HG02678 (cell line): ENCODE results near the gene ABCD4.

Experiments used
- ATAC-seq: cut with Tn5 transposase; IDR thresholded peaks from one replicate; pipeline ENCODE4 v1.9.1; 2021; ENCODE audit warnings: mild to moderate bottlenecking, moderate library complexity; ENCODE audit not compliant: unreplicated experiment

The ABCD4 gene

GRCh38 chr14:74261288-74261687, 41.4 kb downstream of the ABCD4 start:
- ATAC-seq: no peak

- no peak for ATAC-seq
These were observed 42.1 kb downstream of the ABCD4 start for GRCh38 chr14:74260525-74261233.

DNA sequence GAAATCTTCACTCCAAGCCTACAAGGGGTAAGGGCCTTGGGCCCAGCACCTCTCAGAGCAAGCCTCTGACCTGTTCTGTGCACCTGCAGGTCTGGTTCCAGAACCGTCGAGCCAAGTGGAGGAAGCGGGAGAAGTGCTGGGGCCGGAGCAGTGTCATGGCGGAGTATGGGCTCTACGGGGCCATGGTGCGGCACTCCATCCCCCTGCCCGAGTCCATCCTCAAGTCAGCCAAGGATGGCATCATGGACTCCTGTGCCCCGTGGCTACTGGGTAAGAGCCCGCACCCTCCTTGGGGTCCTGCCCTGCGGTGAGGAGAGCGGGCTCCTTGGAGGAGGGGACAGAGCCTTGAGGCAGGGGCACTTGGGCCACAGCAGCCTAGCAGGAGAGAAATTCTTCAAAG, 43.2 kb downstream of the ABCD4 start:
- no peak for ATAC-seq

DNA sequence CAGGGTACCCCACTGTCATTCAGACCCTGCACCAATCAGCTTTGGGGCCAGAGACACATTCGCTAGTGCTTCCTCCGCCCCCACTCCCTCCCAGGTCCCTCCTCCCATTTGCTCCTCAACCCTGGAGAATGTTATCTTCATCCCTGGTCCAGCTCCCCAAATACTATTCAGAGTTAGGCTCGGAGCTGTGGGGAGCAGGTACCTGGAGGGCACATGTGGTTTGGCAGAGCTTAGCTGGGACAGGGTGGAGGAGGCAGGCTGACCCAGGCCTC, 44.0 kb downstream of the ABCD4 start:
- ATAC-seq: no peak

DNA sequence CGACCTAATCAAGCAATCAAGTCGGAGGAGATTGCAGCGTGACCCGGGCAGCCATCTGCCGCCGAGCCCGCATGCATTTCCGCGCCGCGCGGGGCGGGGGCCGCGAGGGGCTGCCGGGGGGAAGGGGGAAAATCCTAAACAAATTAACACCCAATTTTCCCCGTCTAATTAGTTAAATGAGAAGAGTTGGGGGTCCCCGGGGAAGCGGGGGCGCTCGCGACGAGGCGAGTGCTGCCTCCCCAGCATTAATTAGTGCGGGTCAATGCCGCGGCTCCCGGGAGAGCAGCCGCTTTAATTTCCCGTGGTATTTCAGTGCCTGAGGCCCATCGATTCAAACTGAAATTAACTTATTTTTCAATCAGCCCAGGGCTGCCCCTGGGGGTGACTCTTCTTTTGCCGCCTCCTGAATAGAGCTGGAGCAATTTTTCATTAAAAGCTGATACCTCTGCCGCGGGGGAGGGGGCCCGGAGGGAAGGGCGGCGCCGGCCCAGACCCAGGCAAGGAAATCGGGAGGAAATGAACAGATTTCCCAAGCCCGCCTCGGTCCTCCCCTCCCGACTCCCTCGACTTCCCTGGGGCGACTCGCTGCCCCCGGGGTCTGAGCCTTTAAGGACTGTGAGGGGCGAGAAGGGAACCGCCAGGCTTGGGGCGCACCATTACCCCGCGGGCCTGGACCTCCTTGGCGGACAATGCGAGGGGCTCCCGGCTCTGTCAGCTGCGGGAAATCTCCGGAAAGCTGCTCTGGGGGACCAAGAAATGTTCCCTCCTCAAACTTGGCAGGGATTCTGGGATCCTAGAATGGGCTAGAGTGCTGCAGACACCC, 44.6 kb downstream of the ABCD4 start:
- ATAC-seq: no peak

GRCh38 chr14:74257078-74257940, 45.4 kb downstream of the ABCD4 start:
- ATAC-seq: peak; percentile 70

GRCh38 chr14:74255281-74255680, 47.5 kb downstream of the ABCD4 start:
- ATAC-seq: no peak

GRCh38 chr14:74249433-74250375, 53.0 kb downstream of the ABCD4 start:
- no peak for ATAC-seq

DNA sequence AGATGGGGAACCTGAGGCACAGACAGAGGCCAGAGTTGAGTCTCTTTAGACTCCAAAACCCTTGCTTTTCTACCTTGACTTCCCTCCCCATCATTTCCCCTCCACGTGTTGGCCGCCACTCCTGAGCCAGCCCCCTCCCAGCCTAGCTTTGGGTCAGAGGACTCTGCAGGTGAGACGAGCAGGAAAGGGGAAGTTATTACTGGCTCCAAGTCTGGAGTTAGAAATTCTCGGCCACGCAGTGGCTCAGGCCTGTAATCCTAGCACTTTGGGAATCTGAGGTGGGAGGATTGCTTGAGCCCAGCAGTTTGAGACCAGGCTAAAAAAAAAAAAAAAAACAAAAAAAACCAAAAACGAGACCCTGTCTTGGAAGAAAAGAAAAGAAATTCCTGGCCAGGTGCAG, 54.7 kb downstream of the ABCD4 start:
- no peak for ATAC-seq

DNA sequence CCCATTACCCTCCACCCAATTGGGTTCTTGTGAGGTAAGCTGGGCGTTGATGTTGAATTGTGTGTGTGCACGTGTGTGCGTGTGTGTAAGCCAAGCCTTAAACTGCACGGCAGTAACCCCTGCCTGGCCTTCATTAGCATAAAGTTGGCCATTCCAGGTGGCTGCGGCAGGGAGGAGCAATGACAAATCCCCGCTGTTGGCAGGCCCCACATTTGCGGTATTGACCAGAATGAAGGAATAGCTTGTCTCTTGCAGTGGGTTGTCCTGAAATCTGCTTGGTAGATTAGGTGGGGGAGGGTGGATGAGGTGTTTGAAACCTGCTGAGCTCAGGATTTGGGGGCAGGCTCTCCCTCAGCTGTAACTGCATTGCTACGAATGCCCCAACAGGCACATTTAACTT, 56.2 kb downstream of the ABCD4 start:
- no peak for ATAC-seq

DNA sequence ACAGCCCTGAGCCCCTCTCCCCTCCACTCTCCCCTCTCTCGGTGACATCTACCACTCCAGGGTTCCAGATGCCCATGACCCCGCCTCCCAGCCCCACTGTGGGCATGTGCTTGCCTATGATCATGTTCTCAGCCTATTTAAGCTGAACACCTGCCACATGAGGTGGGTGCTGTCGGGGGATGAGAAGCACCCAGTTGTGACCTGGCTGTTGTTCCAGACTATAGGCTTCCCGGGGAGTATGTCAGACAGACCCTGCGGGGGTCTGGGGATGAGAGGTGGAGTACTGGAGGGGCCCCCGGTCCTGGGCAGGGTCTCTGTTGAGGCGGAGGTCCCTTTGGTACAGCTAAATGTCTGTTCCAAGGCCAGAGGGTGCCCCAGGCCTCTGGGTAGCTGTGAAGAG, 57.4 kb downstream of the ABCD4 start:
- ATAC-seq: no peak

GRCh38 chr14:74244115-74244514, 58.6 kb downstream of the ABCD4 start:
- ATAC-seq: no peak

- ATAC-seq: no peak
These were observed 59.7 kb downstream of the ABCD4 start for GRCh38 chr14:74243051-74243450.

GRCh38 chr14:74242780-74243042, 60.0 kb downstream of the ABCD4 start:
- ATAC-seq: no peak

GRCh38 chr14:74242021-74242779, 60.5 kb downstream of the ABCD4 start:
- no peak for ATAC-seq

GRCh38 chr14:74241652-74242017, 61.1 kb downstream of the ABCD4 start:
- no peak for ATAC-seq

DNA sequence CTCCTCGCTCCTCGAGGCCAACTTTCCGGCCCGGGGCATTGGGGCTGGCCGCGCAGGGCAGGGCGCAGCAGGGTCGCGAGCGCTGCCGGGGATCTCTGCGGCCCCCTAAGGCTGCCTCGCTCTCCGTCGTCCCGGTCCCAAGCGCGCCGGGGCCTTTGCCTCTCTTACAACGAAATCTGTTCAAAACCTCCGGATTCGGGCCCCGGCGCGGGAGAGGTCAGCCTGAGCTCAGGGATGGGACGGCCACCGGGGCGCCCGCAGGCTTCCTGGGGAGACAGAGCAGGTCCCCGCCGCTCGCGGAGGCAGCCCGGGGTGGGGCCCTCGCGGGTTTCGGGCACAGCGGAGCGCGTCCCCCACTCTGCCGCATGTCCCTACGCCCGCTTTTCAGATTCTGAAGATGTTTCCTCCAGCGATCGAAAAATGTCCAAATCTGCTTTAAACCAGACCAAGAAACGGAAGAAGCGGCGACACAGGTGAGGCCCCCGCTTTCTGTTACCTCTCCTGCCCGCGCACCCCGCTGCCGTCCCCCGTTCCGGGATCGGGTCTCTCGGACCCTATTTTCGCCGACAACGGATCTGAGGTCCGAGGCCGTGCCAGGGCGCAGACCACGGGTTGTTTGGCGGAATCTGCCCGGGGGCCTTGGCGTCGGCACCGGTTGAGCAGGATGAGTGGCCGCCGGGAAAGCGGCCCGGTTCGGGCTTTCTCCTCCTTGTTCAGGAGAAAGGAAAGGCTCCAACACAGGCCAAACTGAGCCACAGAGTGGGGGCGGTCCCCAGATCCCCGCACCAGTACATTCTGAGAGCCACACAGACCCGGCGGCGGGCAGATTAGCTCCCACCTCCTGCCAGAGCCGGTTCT, 61.7 kb downstream of the ABCD4 start:
- no peak for ATAC-seq

DNA sequence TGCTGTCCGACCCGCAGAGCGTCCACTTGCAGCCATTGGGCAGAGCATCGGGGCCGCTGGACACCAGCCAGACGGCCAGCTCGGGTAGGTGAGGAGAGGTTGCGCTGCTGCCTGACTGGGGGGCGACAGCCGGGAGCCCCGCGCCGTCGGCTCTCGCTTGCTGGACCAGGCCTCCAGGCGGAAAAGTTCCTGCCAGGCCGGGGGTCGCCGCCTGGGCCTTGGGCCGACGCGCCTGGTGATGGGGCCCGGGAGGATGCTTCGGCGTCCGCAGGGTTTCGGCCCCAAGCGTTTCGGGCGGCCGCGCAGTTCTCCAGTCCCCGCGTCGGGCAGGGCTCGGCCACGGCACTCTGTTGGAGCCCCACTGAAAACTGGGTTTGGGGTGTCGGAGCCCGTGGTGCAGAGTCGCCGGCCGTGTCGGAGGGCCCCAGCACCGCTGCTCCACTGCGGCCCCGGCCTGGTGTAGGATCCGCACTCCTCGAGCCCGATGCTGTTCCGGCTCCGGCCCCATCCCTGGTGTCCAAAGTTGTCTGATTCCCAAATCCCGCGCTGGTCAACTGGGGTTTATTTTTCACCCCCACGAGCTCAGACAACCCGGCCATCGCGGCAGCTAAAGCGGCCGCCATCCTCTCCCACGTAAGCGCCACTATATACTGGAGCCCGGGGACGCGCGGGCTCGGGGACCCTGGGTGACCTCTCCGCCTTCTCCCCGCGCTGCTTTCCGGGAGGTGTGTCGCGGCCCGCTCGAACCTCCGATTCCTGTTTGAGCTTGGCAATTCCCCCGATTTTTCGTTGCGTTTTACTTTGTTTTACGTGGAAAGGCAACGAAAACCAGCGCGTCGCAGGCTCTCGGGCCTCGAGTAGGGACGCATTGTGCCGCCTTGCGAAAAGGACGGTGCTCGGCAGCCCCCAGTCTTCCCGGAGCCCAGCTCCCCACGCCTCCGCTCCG, 62.6 kb downstream of the ABCD4 start:
- ATAC-seq: no peak
